BLaER1 treated with 17β-estradiol and CSF1 and Interleukin-3, amounts not matched to agents 10 nM and 100 nM (cell line): ENCODE data around the gene KLK11.

Source experiments
- H3K27ac ChIP-seq, 11 experiments: shearing (Covaris generic); formaldehyde crosslinking; 2 replicates each; pipeline ENCODE4 v1.8.1; 2022
- H3K27me3 ChIP-seq, 11 experiments: shearing (Covaris generic); formaldehyde crosslinking; 2 replicates each; pipeline ENCODE4 v1.8.1; 2022
- H3K36me3 ChIP-seq, 11 experiments: shearing (Covaris generic); formaldehyde crosslinking; 2 replicates each; pipeline ENCODE4 v1.8.1; 2022
- H3K4me1 ChIP-seq, 10 experiments: shearing (Covaris generic); formaldehyde crosslinking; 2 replicates each; pipeline ENCODE4 v1.8.1; 2022
- H3K4me2 ChIP-seq, 11 experiments: shearing (Covaris generic); formaldehyde crosslinking; 2 replicates each; pipeline ENCODE4 v1.8.1; 2022
- H3K4me3 ChIP-seq, 10 experiments: shearing (Covaris generic); formaldehyde crosslinking; 2 replicates each; pipeline ENCODE4 v1.8.1; 2022
- H3K9ac ChIP-seq, 11 experiments: shearing (Covaris generic); formaldehyde crosslinking; 2 replicates each; pipeline ENCODE4 v1.8.1; 2022
- H3K9me3 ChIP-seq, 11 experiments: shearing (Covaris generic); formaldehyde crosslinking; replicated peaks in 1 of 11; 2 replicates each; pipeline ENCODE4 v1.8.1; 2022
- H4K20me1 ChIP-seq, 11 experiments: shearing (Covaris generic); formaldehyde crosslinking; 2 replicates each; pipeline ENCODE4 v1.8.1; 2022
- Cebpa-rat ChIP-seq, 11 experiments: shearing (Covaris generic); IDR thresholded peaks; 2 replicates each; pipeline ENCODE4 v1.8.1; 2022

KLK11 gene

DNA sequence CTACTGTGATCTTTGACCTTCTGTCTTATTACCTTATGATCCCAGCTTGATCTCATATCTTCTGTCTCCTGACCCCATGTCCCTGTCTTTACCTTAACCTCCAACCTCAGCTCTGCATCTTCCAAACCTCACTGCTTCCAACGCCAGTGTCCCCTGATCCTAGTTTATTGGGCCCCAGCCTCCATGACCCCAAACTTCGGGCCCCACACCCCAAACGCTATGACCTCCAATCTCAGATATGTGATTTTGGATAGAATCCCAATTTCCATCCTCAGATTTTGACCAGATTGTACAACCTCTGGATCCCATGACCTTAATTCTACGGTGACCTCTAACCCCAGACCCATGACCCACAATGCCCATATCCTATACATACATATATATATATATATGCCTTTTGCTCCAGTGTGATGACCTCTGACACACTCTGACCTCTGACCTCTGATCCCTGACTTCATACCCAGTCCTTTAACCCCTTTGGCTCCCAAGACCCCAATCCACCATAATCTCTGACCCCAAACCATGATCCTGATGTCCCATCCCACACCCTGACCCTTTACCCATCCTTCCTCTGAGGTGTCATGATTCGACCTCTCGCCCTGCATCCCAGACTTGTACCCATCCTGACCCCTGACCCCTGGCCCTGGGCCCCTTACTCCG, 4.9 kb upstream of the KLK11 start:
- H3K27ac ChIP-seq: no peak overlapping the region
- no peak overlapping the region for H3K4me2 ChIP-seq
- no peak overlapping the region for H3K4me3 ChIP-seq
- H3K36me3 ChIP-seq: no peaks in the 10 kb centered on the region
- no peak overlapping the region for H3K9ac ChIP-seq
- no peaks in the 10 kb centered on the region for H3K27me3 ChIP-seq
- H3K4me1 ChIP-seq: no peaks in the 10 kb centered on the region
- no peaks in the 10 kb centered on the region for H3K9me3 ChIP-seq
- H4K20me1 ChIP-seq: no peaks in the 10 kb centered on the region
- no peak for TF ChIP-seq Cebpa-rat (IDR thresholded peaks at IDR 0.05)

DNA sequence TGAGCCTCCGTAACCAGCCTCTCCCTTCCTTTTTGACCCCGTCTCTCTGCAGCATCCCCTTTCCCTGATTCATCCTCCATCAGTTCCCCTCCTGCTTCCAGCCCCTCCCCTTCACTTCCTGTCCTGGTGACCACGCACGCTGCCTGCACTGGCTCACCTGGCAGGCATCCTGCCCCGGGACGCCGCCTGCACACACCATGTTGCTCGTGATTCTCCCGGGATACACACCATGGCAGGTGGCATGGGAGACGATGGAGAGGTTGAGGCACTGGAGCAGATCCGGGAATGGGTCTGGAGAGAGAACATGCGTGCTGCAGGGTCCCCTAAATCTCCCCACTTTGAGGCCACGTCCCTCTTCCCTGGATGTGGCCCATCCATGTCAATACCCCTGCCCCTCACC, 4.2 kb upstream of the KLK11 start:
- Histone ChIP-seq H4K20me1 (no peaks in the 10 kb centered on the region), H3K4me2 (no peak overlapping the region)
- TF ChIP-seq Cebpa-rat (IDR thresholded peaks at IDR 0.05): no peak

DNA sequence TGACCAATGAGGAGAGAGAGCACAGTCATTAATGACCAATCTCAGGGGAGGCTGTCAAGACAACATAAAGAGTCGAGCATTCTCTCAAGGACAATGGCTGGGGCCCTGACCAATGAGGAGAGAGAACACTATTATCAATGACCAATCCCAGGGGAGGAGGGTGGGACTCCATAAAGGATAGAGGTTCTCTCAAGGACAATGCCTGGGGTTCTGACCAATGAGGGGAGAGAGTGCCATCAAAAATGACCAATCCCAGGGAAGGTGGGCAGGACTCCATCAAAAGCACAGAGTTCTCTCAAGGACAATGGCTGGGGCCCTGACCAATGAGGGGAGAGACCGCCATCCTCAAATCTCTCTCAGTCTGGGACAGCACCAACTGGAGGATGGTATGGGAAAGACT, 3.3 kb upstream of the KLK11 start:
- peaks cover 0 to 3% (median 0%) of the 10 kb centered on the region in 11 experiments; a peak in 1 of 22 replicates for H3K27me3 ChIP-seq
- no peak for TF ChIP-seq Cebpa-rat (IDR thresholded peaks at IDR 0.05)
- H3K9ac ChIP-seq: no peak overlapping the region
- H3K36me3 ChIP-seq: no peaks in the 10 kb centered on the region
- no peaks in the 10 kb centered on the region for H4K20me1 ChIP-seq
- no peaks in the 10 kb centered on the region for H3K9me3 ChIP-seq
- no peak overlapping the region for H3K4me3 ChIP-seq
- no peak overlapping the region for H3K27ac ChIP-seq
- no peaks in the 10 kb centered on the region for H3K4me1 ChIP-seq
- H3K4me2 ChIP-seq: no peak overlapping the region

More for the DNA sequence above, 4.2 kb upstream of the KLK11 start:
- no peak overlapping the region for H3K27ac ChIP-seq
- no peaks in the 10 kb centered on the region for H3K9me3 ChIP-seq
- no peaks in the 10 kb centered on the region; a peak in 1 of 22 replicates for H3K27me3 ChIP-seq
- no peaks in the 10 kb centered on the region for H3K36me3 ChIP-seq
- no peak overlapping the region for H3K4me3 ChIP-seq
- H3K9ac ChIP-seq: no peak overlapping the region
- no peaks in the 10 kb centered on the region for H3K4me1 ChIP-seq

DNA sequence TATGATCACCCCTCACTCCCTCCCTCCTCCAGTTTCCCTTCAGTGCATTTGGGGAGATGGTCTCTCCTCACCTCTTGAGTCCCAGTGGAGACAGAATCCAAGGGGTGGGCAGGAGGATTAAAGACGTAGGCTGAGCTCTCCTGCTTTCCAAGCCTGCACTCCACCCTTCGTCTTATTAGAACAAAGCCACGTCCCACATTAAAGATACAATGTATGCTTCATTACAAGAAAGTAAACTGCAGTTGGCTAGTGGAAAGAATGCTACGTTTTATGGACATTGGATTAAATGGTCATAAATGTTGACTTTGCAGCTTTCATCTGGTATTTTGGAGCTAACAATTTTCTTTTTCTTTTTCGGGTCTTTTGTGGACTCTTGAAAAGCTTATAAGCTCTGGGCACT, 1.5 kb upstream of the KLK11 start:
- Histone ChIP-seq H3K4me1 (no peaks in the 10 kb centered on the region), H4K20me1 (no peaks in the 10 kb centered on the region), H3K9me3 (no peaks in the 10 kb centered on the region), H3K27ac (no peak overlapping the region), H3K36me3 (no peaks in the 10 kb centered on the region), H3K4me2 (no peak overlapping the region), H3K4me3 (no peak overlapping the region), H3K9ac (no peak overlapping the region), H3K27me3 (peaks cover 0 to 4% (median 0%) of the 10 kb centered on the region in 11 experiments; a peak in 3 of 22 replicates)
- TF ChIP-seq Cebpa-rat (IDR thresholded peaks at IDR 0.05): no peak

DNA sequence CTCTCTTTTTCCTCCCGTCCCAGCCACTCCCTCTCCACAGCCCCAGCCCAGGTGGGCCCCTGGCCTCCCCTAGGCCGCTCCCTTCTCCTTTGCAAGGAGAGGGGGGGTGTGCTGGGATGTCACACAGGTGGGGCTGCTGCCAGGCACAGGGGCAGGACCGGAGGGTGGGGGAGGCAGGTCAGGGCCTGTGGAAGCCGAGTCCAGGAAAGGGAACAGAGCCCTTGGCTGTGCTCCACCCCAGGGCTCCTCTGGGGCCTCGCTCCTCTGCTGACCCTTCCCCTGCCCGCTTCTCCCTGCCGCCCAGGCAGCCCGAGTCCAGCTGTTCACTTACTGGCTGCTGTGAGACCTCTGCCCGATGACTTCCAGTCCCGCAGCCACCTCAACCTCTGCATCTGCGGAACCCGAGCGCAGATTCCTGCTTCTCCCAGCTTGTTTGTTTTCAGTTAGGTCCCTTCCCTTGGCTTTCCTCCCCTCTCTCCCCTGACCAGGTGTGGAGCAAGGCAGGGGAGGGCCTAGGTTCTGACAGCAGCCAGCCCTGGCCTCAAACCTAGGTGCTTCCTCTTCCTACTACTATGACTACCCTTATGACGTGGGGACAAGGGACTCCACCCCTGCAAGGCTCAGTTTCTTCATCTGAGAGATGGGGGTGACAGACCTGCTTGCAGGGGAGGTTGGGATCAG, 850 bp upstream of the KLK11 start:
- Histone ChIP-seq H3K4me2 (no peak overlapping the region), H3K9ac (no peak overlapping the region), H3K4me3 (no peak overlapping the region), H3K4me1 (no peaks in the 10 kb centered on the region), H3K27ac (no peak overlapping the region), H4K20me1 (no peaks in the 10 kb centered on the region), H3K36me3 (no peaks in the 10 kb centered on the region), H3K27me3 (peaks cover 0 to 4% (median 0%) of the 10 kb centered on the region in 11 experiments; a peak in 3 of 22 replicates), H3K9me3 (no peaks in the 10 kb centered on the region)
- TF ChIP-seq Cebpa-rat (IDR thresholded peaks at IDR 0.05): no peak

DNA sequence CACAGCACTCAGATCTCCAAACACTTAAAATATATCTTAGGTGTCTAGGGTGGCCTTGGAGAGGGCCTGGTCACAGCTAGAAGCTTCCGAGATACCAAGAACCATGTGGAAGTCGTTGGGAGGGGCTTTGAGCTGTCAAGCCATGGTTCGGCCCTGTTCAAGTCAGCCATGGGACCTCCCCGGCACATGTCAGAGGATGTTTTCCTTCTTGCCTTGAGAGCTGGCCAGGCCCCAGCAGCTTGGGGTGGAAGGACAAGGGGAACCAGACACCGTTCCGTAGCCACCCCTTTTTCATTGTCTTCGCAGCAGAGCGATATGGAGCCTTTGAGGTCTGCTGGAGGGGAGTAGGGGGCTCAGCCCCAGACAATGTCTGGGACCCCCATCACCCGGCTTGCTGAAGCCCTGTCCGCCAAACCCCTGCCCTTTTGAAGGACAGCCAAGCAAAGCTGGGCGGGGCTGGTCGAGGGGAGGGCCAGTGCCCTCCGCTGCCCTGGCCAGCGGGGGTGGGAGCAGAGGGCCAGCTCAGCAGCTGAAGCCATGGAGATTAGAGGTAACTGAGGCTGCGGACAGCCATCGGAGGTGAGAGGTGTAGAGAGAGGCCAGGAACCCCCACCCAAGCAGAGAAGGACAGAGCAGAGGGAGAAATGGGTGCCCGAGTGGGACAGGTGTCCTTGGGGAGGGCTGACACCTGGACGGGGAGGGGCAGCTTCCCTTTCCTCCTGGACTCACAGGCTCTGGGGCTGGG, 435 bp downstream of the KLK11 start:
- peaks cover 0 to 5% (median 0%) of the 10 kb centered on the region in 10 experiments; a peak in 3 of 20 replicates for H3K4me1 ChIP-seq
- no peak overlapping the region for H3K27ac ChIP-seq
- H3K4me2 ChIP-seq: no peak overlapping the region
- H3K27me3 ChIP-seq: peaks cover 0 to 4% (median 0%) of the 10 kb centered on the region in 11 experiments; a peak in 3 of 22 replicates
- no peaks in the 10 kb centered on the region for H3K36me3 ChIP-seq
- H3K4me3 ChIP-seq: no peak overlapping the region
- H4K20me1 ChIP-seq: no peaks in the 10 kb centered on the region
- no peaks in the 10 kb centered on the region for H3K9me3 ChIP-seq
- no peak overlapping the region for H3K9ac ChIP-seq
- TF ChIP-seq Cebpa-rat (IDR thresholded peaks at IDR 0.05): no peak

DNA sequence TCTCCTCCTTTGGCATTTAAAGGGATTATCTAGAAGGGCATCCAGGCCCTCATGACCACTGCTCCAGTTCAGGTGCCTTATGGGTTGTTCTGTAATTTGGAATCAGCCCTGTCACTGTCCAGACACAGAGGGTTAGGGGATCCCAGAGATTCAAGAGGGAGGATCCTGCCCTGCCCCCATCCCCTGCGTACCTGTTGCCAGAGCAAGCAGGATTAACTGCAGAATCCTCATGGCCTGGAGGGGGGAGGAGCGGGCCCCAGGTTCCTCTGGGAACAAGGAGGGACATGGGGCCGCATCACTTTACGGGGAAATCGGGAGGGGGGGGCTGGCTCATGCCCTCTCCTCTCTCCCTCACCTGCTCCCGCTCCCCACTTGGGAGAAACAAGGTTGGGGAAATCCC, 1.0 kb downstream of the KLK11 start:
- H3K36me3 ChIP-seq: no peaks in the 10 kb centered on the region
- no peak overlapping the region for H3K27ac ChIP-seq
- no peaks in the 10 kb centered on the region for H4K20me1 ChIP-seq
- no peaks in the 10 kb centered on the region for H3K9me3 ChIP-seq
- H3K4me2 ChIP-seq: no peak overlapping the region
- peaks cover 0 to 5% (median 2%) of the 10 kb centered on the region in 11 experiments; a peak in 15 of 22 replicates for H3K27me3 ChIP-seq
- TF ChIP-seq Cebpa-rat (IDR thresholded peaks at IDR 0.05): no peak
- H3K9ac ChIP-seq: no peak overlapping the region
- no peak overlapping the region for H3K4me3 ChIP-seq
- H3K4me1 ChIP-seq: peaks cover 0 to 9% (median 2%) of the 10 kb centered on the region in 10 experiments; a peak in 12 of 20 replicates

DNA sequence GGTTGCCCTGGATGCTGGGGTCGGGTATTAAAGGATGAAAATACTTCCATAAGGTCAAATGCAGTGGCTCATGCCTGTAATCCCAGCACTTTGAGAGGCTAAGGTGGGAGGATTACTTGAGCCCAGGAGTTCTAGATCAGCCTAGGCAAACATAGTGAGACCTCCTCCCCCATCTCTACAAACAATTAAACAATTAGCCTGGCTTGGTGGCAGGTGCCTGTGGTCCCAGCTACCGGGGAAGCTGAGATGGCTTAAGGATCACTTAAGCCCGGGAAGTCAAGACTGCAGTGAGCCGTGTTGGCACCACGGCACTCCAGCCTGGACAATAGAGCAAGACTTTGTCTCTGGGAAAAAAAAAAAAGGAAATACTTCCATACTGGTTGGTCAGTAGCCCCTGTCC, 1.5 kb downstream of the KLK11 start:
- Histone ChIP-seq H3K4me1 (peaks cover 0 to 14% (median 7%) of the 10 kb centered on the region in 10 experiments; a peak in 15 of 20 replicates), H3K36me3 (no peaks in the 10 kb centered on the region), H3K9ac (no peak overlapping the region), H3K4me3 (no peak overlapping the region), H3K27me3 (peaks cover under 1 to 10% (median 7%) of the 10 kb centered on the region in 11 experiments; a peak in 19 of 22 replicates), H3K27ac (no peak overlapping the region), H3K9me3 (no peaks in the 10 kb centered on the region), H4K20me1 (no peaks in the 10 kb centered on the region), H3K4me2 (no peak overlapping the region)
- TF ChIP-seq Cebpa-rat (IDR thresholded peaks at IDR 0.05): no peak

DNA sequence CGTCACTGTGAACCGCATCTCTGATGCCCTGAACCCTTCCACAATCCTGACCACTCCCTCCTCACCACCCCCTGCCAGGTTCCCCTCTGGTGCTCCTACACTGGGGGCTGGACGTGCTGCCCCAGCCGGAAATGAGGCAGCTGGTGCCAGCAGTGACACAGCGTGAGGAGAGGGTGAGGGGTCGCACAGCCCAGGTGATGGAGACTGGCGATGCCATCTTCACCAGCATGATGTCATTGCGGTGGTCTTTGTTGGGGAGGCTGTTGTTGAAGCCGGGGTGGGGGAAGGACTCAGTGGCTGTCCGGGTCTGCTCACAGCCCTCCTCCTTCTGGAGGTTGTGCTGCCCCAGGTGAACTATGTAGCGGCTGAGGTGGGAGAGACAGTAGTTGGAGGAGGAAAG, 2.5 kb downstream of the KLK11 start:
- Histone ChIP-seq H4K20me1 (peaks cover 0 to 4% (median 0%) of the 10 kb centered on the region in 11 experiments; a peak in 2 of 22 replicates), H3K9me3 (no peaks in the 10 kb centered on the region), H3K4me3 (no peak overlapping the region), H3K27me3 (peaks cover 10 to 20% (median 17%) of the 10 kb centered on the region in 11 experiments), H3K4me1 (peaks cover 5 to 24% (median 16%) of the 10 kb centered on the region in 10 experiments; a peak in 19 of 20 replicates), H3K27ac (no peak overlapping the region), H3K4me2 (no peak overlapping the region), H3K36me3 (no peaks in the 10 kb centered on the region), H3K9ac (no peak overlapping the region)
- no peak for TF ChIP-seq Cebpa-rat (IDR thresholded peaks at IDR 0.05)
